ENCODE measurements around the gene TP63.

DNA sequence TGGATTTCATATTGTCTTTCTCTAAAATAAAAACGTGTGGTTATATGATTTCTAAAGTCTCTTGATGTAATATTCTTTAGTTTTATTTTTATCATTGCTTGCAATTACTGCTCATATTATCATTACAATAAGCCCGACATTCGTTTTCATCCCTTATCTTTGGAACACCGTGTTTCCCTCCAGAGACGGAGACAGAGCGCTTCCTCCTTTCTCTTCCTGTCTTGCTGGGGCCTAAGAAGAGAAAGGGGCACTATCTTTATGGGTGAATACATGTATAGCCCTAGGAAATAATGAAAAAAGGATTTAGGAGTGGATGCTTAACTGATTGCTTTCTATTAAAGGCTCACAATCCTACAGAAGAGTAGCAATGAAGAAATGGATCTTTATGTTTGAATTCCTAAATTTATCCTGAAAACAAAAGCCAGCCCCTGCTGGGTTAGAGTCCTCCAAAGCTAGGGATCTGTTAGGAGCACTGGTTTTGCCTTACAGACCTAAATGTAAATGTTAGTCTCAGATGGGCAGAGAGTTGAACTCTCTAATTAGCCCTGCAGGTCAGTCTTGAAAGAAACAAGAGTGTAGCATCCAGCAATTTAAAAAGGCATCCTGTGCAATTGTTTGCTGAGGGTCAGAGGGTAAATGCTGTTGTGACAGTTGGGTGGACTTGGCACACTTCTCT, 145.1 kb downstream of the TP63 start:
- TF ChIP-seq, protein P1, sequence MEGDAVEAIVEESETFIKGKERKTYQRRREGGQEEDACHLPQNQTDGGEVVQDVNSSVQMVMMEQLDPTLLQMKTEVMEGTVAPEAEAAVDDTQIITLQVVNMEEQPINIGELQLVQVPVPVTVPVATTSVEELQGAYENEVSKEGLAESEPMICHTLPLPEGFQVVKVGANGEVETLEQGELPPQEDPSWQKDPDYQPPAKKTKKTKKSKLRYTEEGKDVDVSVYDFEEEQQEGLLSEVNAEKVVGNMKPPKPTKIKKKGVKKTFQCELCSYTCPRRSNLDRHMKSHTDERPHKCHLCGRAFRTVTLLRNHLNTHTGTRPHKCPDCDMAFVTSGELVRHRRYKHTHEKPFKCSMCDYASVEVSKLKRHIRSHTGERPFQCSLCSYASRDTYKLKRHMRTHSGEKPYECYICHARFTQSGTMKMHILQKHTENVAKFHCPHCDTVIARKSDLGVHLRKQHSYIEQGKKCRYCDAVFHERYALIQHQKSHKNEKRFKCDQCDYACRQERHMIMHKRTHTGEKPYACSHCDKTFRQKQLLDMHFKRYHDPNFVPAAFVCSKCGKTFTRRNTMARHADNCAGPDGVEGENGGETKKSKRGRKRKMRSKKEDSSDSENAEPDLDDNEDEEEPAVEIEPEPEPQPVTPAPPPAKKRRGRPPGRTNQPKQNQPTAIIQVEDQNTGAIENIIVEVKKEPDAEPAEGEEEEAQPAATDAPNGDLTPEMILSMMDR (IDR thresholded peaks at IDR 0.05): no peak
- TF ChIP-seq POLR2A (IDR thresholded peaks at IDR 0.05) (no peak), POLR2AphosphoS5 (IDR thresholded peaks at IDR 0.05) (no peak)

Measured in sigmoid colon (tissue), 4 donors.